ENCODE results near the gene TARBP1.

DNA sequence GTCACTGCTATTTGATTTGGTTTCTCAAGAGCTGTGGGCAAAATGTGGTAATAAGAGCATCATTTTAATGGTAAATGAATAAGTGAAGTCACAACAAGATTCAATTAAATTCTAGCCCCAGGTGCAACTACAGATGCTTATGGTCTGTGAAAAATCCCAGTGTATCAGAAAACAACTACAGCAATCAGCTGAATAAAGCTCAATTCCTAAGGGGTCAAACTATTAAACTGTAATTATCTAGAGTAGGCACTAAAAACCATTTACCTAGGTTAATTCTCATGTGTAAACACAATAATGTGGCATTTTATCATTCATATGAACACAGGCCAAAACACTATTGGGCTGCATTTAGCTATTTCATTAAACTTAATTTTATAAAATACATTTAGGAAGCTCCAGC is 9.6 kb downstream of the TARBP1 start:
- TF ChIP-seq POLR2A (IDR thresholded peaks at IDR 0.05; ENCODE audit: low read length): no peak
- TF ChIP-seq GATA1 (IDR thresholded peaks at IDR 0.05; ENCODE audit: low read depth, low read length): no peak
